ENCODE results near the gene FHL1. TPM values are rescaled to one million over a fixed set of nuclear protein-coding genes. Genes with fewer than 3 reads are reported as not detected.
A peak's percentile ranks its signal among the peaks of the same experiment; 100 is the strongest.
"Not testable (repeated sequence)": the region's sequence is repeated elsewhere in the genome, so short reads cannot be mapped to it uniquely, and the experiment has no call there.

FHL1 gene
- total RNA-seq, 2 donors from 2014 or later: 29.1 to 61.3 TPM

DNA sequence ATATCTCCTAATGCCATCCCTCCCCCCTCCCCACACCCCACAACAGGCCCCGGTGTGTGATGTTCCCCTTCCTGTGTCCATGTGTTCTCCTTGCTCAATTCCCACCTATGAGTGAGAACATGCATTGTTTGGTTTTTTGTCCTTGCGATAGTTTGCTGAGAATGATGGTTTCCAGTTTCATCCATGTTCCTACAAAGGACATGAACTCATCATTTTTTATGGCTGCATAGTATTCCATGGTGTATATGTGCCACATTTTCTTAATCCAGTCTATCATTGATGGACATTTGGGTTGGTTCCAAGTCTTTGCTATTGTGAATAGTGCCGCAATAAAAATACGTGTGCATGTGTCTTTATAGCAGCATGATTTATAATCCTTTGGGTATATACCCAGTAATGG is 90.5 kb downstream of the FHL1 start:
- H3K36me3 Mint-ChIP-seq (ENCODE audit: low read depth): peaks cover 11% of the 10 kb centered on the region
- not testable (repeated sequence) for H3K4me1 Mint-ChIP-seq; H3K27ac Mint-ChIP-seq; ATAC-seq; H3K4me3 Mint-ChIP-seq; H3K9me3 ChIP-seq (ENCODE audit: control insufficient read depth, low read length, poor library complexity, severe bottlenecking); DNase-seq; H3K27me3 Mint-ChIP-seq

DNA sequence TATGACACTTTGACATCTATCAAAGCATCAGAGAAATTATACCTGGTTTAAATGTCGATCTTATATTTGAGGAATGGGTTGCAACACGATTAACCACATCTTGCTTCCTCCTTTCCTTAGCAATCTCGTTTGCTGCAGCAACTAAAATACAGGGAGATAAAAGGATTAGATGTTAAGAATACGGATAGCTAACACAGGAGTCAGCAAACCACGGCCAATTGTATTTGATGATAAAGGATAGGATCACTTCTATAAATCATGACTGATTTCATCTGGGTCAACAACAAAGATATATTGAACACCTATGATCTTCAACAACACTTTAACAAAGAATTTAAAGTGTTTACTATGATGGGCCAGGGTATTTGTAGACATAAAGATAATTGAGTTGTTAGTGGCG is 98.9 kb downstream of the FHL1 start:
- no peaks in the 10 kb centered on the region for H3K9me3 ChIP-seq (ENCODE audit: control insufficient read depth, low read length, poor library complexity, severe bottlenecking)
- Mint-ChIP-seq H3K36me3 (ENCODE audit: low read depth) (peaks cover 15% of the 10 kb centered on the region), H3K4me1 (peaks cover 7% of the 10 kb centered on the region), H3K4me3 (no peak overlapping the region), H3K27me3 (no peaks in the 10 kb centered on the region), H3K27ac (no peak overlapping the region)
- no peak for ATAC-seq
- DNase-seq: no peak

DNA sequence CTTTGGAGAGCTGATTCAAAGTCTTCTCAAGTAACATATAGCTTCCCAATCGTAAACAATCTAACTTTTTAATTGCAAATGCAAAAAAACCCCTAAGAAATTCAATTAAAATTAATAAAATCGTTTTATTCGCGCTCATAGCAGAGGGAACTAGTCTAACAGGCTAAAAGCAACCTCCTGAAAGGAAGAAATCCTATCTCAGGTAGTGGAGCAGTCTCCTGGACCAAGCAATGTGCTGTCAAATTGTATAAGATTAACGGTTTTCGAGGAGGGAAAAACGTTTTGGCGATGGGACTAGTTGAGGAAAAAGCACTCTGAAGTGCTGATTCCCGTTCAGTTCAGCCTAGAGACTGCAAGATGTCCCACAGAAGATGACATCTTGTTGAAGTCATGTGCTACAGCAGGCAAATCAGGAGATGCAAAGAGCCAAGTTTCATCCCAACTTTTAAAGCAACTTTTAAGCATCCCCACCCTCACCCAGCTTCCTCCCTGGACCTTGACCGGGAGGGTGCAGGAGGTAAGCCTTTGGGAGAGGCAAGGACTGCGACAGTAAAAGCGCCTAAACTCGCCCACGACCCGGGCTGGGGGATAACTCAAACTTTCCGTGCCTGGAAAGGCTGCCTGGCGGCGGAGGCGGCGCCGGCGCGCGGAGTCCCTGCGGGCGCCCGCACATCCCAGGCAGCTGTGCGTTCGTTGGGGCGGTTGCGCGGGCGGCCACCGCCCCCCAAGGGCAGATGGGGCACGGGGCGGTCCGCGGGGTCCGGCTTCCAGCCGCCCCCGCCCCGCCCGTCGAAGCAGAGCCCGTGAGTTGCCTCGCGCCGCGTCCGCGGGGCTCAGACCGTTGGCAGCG is 103.1 kb downstream of the FHL1 start:
- H3K9me3 ChIP-seq (ENCODE audit: control insufficient read depth, low read length, poor library complexity, severe bottlenecking): no peaks in the 10 kb centered on the region
- ATAC-seq (peak; percentile 15), DNase-seq (peak in 2 of 3 donors; percentile 8 to 11)
- peaks cover 3% of the 10 kb centered on the region for H3K36me3 Mint-ChIP-seq (ENCODE audit: low read depth)
- peaks cover 3% of the 10 kb centered on the region for H3K4me1 Mint-ChIP-seq
- H3K4me3 Mint-ChIP-seq: peak overlapping the region; percentile 79
- no peak overlapping the region for H3K27ac Mint-ChIP-seq
- H3K27me3 Mint-ChIP-seq: no peaks in the 10 kb centered on the region

DNA sequence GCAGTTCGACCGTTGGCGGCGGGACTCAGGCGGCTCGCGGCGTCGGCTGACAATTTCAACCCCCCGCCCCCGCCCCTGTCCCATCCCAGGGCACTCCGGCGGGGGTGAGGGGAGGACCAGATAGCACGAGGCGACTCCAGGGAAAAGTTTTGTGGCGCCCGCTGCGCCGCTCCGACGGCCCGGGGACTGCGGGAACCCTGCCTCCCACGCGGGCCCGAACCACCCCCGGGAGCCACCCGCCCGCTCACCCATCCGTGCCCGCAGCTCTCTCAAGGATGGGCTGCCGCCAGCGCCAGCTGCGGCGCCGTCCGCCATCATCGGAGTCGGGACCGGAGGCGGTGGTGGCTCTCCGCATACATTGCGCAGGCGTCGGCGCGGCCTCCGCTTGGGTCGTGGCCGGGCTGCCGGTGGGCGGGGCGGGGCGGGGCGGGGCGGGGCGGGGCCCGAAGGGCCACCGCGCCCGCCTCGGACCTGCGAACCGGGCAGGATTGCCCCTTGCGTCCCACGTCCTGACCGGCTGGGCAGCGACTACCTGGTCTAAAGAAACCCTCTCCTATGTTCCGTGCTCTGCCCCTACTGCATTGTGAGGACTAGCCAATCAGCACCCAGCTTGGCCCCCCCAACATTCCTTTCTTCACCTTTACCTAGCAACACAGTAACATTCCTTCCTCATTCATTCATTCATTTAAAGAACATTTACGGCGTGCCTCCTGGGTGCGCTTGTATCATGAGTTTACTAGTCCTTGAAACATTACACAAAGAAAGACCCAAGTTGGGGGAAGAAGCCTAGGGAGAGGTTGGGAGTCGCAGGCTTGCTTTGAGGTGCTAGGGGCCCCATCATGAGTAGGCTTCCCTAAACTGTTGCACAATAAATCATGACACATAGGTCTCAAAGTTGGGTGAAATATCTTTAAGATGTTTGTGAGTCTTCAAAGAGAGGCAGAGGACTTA is 104.0 kb downstream of the FHL1 start, which contains the start of gene MAP7D3:
Gene MAP7D3 (minus strand): TSS at position 360 of the 951 bp plus-strand sequence. CDS start 42 bp downstream, at position 318.
- Mint-ChIP-seq H3K27me3 (no peaks in the 10 kb centered on the region), H3K36me3 (ENCODE audit: low read depth) (peaks cover 3% of the 10 kb centered on the region), H3K4me3 (peak within 1 kb of the TSS; percentile 92), H3K4me1 (peaks cover 3% of the 10 kb centered on the region), H3K27ac (peak within 1 kb of the TSS; percentile 74)
- no peaks in the 10 kb centered on the region for H3K9me3 ChIP-seq (ENCODE audit: control insufficient read depth, low read length, poor library complexity, severe bottlenecking)
- DNase-seq (peak; percentile 53 to 61 (median 59)), ATAC-seq (peak; percentile 94)

GRCh38 chrX:136255541-136255940 is 108.2 kb downstream of the FHL1 start:
- DNase-seq (no peak), ATAC-seq (no peak)
- Mint-ChIP-seq H3K36me3 (ENCODE audit: low read depth) (peaks cover 3% of the 10 kb centered on the region), H3K4me3 (no peak overlapping the region), H3K27ac (no peak overlapping the region), H3K27me3 (no peaks in the 10 kb centered on the region), H3K4me1 (peaks cover 9% of the 10 kb centered on the region)
- no peaks in the 10 kb centered on the region for H3K9me3 ChIP-seq (ENCODE audit: control insufficient read depth, low read length, poor library complexity, severe bottlenecking)

DNA sequence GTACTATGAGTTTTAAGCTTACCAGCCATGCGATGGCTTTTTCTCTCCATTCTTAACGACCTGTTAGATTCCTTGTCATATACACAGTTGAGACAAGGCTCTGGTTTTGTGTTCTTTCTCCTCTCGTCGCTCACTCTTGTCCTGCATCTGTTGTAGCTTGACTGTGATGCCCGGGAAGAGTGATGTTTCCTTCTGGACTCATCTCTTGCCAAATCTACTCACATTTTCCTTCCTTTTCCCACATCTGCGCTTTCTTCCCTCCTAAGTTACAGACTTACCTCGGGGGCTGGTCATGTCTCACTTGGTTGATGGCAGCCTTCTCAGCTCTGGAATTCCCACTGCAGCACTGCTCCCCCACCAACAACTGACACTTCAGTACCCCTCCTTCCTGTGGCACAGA is 108.7 kb downstream of the FHL1 start:
- Mint-ChIP-seq H3K27ac (no peak overlapping the region), H3K36me3 (ENCODE audit: low read depth) (peaks cover 3% of the 10 kb centered on the region), H3K27me3 (no peaks in the 10 kb centered on the region), H3K4me3 (no peak overlapping the region), H3K4me1 (peaks cover 9% of the 10 kb centered on the region)
- ATAC-seq (no peak), DNase-seq (no peak)
- no peaks in the 10 kb centered on the region for H3K9me3 ChIP-seq (ENCODE audit: control insufficient read depth, low read length, poor library complexity, severe bottlenecking)

DNA sequence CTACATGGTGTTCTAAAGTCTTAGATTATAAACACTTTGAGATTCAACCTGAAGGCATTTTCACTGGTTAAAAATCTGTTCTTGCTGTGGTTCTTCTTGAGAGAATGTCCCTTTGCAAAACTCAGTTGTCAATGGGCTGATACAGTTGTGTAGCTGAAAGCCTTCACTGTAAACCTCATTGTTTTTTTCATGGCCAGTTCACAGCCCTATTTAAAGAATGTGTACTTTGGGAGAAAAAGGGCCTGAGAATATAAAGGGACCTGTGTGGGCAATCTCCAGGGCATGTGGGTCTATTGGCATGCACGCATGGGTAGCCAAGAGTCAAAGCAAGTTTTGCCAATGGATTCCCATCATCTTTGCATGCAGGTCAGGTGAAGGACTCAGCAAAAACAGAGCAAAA is 111.6 kb downstream of the FHL1 start:
- peaks cover 6% of the 10 kb centered on the region for H3K4me1 Mint-ChIP-seq
- no peak overlapping the region for H3K4me3 Mint-ChIP-seq
- ATAC-seq (no peak), DNase-seq (no peak)
- H3K9me3 ChIP-seq (ENCODE audit: control insufficient read depth, low read length, poor library complexity, severe bottlenecking): no peaks in the 10 kb centered on the region
- no peak overlapping the region for H3K27ac Mint-ChIP-seq
- H3K36me3 Mint-ChIP-seq (ENCODE audit: low read depth): no peaks in the 10 kb centered on the region
- no peaks in the 10 kb centered on the region for H3K27me3 Mint-ChIP-seq

DNA sequence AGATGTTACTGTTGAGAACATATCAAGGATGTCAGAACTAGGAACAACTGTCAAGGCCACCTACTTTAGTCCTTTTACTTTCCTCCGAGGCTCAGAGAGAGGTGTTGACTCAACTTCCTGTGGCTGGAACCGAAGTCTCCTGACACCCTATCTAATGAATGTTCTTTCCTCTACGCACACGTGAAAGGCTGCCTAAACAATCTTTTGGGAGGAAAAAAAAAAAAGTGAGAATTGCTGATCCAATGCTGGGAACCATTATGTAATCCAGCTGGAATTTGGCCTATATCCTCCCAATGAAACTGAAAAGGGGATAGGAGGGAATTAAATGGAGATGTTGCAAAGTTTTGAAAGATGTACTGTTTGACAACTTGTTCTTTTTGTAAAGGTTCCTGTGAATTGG is 112.2 kb downstream of the FHL1 start:
- no peaks in the 10 kb centered on the region for H3K36me3 Mint-ChIP-seq (ENCODE audit: low read depth)
- peak overlapping the region; percentile 67 for H3K27ac Mint-ChIP-seq
- ATAC-seq: no peak
- no peak for DNase-seq
- peaks cover 6% of the 10 kb centered on the region for H3K4me1 Mint-ChIP-seq
- no peaks in the 10 kb centered on the region for H3K9me3 ChIP-seq (ENCODE audit: control insufficient read depth, low read length, poor library complexity, severe bottlenecking)
- H3K27me3 Mint-ChIP-seq: no peaks in the 10 kb centered on the region
- no peak overlapping the region for H3K4me3 Mint-ChIP-seq

DNA sequence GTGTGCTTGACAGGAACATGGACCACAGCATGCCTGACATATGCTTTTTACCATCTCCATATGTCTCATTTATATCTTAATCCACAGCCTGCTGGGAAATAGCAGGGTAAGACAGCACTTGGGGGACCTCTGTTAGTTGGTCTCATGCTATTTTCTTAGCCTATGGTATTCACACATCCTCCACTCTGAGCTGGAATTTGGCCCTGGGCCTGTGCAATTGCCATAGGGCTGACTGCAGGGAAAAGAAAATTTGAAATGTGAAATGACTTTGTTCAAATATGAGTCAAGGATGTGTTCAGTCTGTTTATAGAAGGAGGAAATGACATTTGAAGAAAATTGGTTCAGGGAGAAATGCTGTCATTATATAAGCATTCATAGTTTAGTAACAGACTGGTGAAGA is 113.4 kb downstream of the FHL1 start:
- ATAC-seq: no peak
- Mint-ChIP-seq H3K36me3 (ENCODE audit: low read depth) (no peaks in the 10 kb centered on the region), H3K4me3 (no peak overlapping the region), H3K4me1 (peaks cover 6% of the 10 kb centered on the region), H3K27ac (no peak overlapping the region), H3K27me3 (no peaks in the 10 kb centered on the region)
- no peak for DNase-seq
- H3K9me3 ChIP-seq (ENCODE audit: control insufficient read depth, low read length, poor library complexity, severe bottlenecking): no peaks in the 10 kb centered on the region

Other genes starting within 250 kb of the FHL1 start
- 10 to 100 TPM; 27.0 to 29.9 TPM for gene MMGT1, start 173.5 kb upstream of the FHL1 start, total RNA-seq
- gene SLC9A6, start 162.1 kb upstream of the FHL1 start, total RNA-seq: 10 to 100 TPM; 23.9 to 26.3 TPM
- gene MAP7D3, start 103.9 kb downstream of the FHL1 start, total RNA-seq: 1 to 10 TPM; 6.0 to 6.7 TPM
- gene ADGRG4, start 153.4 kb downstream of the FHL1 start, total RNA-seq: not detected

Measured in T-helper 17 cell (primary cell).